HG03066 (cell line): ENCODE measurements around the gene TMEM131.
"Not testable (repeated sequence)": the region's sequence is repeated elsewhere in the genome, so short reads cannot be mapped to it uniquely, and the experiment has no call there.

Experiments
- ATAC-seq: cut with Tn5 transposase; IDR thresholded peaks from one replicate; pipeline ENCODE4 v1.9.1; 2021; ENCODE audit warnings: low read depth; ENCODE audit not compliant: unreplicated experiment

The TMEM131 gene

GRCh38 chr2:97821862-97822261 is 173.9 kb downstream of the TMEM131 start:
- ATAC-seq: not testable (repeated sequence)

DNA sequence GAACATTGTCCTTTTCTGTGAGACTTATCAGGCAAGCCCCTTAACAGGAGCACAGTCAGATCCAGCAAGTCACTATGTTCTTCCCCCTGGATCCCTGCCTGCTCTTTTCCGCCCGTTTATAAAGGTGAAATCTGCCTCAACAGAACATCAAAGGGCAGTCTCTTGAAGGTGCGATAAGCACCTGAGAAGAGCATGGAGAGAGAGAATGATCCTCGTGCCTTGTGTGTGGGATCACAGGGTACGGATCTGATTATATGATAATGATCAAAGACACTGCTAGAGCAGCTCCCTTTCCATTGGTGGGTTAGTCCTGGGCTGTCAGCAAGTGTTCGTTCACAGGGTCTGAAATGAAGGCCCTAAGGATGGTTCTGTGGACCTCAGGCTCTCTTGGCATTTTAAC is 176.0 kb downstream of the TMEM131 start:
- no peak for ATAC-seq

DNA sequence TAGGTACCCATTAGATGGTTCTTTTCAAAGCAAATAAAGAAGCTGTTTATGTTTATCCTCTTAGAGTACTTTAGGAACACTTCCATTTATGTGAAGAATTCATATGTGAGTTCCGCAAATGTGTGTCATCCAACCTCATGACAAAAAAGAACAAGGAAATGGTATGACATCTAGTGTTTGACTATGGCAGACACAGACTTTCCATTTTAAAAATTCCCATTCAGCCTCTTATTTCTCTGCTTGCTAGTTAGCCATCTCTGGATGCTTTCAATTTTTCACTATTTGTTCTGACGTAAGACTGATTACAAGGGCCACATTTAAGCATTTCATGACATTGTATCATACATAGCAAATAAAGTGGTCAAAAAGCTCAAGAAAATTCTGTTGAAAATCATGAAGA is 179.3 kb downstream of the TMEM131 start:
- no peak for ATAC-seq

DNA sequence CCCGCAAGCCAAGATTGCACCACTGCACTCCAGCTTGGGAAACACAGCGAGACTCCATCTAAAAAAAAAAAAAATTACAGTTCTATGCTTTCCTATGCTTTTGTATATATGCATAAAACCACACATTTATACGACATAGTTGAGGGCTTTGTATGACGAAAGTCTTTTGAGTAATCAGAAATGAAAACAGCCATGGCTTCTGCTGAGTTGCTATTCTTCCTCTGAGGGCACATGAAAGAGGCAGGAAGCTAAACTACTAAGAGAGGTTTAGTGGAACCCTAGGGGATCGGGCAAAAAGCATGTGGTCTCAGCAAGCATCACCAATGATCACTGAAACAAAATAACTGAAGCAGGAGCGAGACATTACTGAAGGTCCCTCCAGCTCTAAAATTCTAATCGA is 182.8 kb downstream of the TMEM131 start:
- no peak for ATAC-seq

DNA sequence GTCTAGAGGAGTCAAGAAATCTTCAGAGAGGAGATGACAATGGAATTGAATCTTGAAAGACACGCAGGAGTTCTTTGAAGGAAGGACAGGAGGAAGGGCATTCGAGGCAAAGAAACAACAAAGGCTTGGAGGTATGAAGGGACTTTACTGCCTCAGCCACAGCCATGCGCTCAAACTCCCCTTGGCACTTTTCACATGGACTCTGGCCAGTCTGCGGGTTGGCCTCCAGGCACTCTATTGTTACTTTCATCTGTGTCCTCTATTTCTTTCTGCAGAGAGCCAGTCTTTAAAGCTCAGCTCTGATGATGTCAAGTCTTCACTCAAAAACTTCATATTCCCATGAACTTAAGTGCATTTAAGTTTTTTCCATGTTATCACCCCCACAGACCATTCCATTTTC is 186.9 kb downstream of the TMEM131 start:
- no peak for ATAC-seq

DNA sequence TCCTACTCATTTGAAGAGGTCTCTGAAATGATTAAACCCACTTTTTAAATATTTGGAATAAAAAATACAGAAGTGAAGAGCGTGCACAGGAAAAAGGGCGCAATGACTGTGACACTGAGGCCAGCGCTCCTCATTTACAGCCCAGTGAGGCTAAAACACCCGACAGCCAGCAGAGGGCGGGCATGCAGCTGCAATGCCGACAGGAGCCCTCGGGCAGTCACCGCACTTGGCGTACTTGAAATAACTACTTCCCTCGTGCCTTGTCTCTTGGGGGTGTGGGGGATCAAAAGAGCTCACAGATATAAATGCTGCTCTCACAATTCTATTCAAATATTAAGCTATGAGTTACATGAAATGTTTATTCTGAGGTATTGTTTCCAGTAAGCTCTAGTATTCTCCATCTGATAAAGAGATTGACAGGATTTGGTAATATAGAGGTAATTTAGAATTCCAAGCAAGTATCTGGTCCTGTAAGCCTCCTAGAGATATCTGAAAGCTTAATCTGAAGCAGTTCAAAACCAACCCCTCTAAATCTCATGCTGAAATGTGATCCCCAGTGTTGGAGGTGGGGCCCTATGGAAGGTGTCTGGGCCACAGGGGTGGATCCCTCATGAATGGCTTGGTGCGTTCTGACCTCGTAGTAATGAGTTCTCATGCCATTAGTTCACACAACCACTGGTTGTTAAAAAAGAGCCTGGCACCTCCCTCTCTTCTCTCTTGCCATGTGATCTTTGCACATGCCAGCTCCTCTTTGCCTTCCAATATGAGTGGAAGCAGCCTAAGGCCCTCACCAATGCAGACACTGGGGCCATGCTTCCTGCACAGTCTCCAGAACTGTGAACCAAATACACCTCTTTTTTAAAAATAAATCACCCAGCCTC is 188.8 kb downstream of the TMEM131 start:
- ATAC-seq: peak; percentile 72

DNA sequence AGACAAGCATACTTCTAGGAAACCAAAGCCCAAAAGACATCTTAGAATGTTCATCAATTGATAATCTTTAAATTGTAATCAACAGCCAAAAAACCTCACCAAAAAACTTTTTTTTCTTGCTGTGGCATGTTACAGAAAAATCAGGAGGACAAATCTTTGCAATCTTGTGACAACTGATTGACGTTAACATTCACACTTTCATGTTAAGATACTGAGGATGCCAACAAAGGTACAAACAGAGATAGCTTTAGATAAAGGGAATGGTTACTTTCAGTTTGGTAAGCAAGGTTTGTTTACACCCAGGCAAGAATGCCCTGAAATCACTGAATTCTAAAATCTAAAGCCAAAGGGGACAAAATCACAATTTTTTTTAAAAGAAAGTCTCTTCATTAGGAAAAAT is 190.0 kb downstream of the TMEM131 start:
- ATAC-seq: no peak

DNA sequence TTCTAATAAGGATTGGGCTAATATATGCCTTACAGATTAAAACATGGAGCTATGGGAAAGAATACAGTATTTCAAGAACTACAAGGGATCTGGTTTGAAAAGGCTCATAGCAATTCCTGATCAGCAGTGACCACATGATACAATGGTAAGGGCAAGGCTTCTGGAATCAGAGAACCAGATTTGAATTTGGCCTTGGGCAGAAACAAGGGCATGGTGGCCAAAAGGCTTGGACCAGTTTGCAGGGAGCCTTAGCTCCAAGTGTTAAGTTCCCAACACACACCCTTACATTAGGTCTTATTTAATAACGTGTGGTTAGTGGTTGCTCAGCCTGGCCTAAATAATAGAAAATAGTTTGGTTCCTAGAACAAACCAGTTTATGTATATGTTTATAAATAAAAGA is 194.7 kb downstream of the TMEM131 start:
- ATAC-seq: no peak

- no peak for ATAC-seq
Observed at GRCh38 chr2:97798416-97798815, 197.3 kb downstream of the TMEM131 start.

- ATAC-seq: no peak
Observed at GRCh38 chr2:97797355-97797754, 198.4 kb downstream of the TMEM131 start.

GRCh38 chr2:97796465-97797126 is 199.2 kb downstream of the TMEM131 start:
- no peak for ATAC-seq

DNA sequence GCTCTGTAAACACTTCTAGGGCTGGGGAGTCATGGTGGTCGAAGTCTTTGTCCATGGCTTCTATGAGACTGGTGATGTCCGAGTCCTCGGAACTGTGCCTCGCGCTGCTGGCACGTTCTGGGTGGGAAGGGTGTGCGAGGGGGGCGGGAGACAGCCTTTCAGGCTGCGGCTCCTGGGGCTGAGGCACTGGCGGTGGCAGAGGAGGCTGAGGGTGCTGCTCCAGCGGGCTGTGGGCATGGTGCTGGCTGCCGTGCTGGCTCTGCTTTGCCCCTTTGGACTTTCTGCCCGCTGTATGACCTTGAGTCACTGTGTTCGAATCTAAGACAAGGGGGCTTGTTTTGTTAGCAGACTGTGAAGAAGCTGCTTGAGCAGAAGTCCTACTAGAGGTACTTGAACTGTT is 203.3 kb downstream of the TMEM131 start:
- ATAC-seq: no peak

DNA sequence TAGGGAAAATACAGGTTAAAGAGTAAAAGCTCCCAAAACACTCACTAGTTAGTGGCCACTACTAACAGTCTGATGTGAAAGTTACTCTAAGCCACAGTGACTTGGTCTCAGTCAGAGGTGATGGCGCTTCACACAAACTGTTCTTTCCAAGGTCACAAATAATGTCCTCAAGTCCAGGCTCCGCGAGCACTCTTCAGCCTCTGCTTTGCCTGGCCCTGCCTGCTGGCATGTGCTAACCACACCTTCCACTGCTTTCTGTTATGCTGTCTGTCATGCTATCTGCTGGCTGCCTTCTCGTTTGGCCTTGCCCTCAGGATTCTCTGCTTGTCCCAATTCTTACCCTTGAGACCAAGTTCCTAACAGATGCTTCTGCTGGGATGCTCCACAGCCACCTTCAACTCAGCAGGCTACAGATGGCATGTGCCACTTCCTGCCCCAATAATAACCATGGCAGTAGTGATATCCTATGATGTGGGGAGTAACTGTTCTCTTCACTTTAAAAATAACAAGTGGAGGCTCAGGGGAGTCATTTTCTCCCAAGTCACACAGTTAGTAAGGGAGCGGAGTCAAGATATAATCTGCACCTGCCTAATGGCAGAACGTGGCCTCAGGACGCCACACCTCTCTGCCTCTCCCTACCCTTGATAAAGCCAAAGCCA is 206.6 kb downstream of the TMEM131 start:
- ATAC-seq: no peak

DNA sequence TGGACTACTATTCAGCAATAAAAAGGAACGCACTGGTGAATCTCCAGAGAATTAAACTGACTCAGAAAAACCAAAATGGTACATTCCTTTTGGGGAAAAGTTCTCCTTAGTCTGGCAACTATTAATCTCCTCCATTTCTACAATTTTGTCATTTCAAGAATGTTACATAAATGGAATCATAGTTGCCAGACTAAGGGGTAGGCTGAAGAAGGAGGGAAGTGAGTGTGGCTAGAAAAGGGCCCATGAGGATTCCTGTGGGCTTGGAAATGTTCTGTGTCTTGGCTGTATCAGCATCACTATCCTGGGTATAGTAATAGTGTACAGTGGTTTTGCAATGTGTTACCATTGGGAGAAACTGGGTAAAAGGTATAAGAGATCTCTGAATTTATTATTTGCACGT is 209.9 kb downstream of the TMEM131 start:
- ATAC-seq: no peak

- no peak for ATAC-seq
Observed at GRCh38 chr2:97784953-97785352, 210.8 kb downstream of the TMEM131 start.

GRCh38 chr2:97781981-97782380 is 213.8 kb downstream of the TMEM131 start:
- no peak for ATAC-seq

- no peak for ATAC-seq
Observed at GRCh38 chr2:97779141-97779540, 216.6 kb downstream of the TMEM131 start.

DNA sequence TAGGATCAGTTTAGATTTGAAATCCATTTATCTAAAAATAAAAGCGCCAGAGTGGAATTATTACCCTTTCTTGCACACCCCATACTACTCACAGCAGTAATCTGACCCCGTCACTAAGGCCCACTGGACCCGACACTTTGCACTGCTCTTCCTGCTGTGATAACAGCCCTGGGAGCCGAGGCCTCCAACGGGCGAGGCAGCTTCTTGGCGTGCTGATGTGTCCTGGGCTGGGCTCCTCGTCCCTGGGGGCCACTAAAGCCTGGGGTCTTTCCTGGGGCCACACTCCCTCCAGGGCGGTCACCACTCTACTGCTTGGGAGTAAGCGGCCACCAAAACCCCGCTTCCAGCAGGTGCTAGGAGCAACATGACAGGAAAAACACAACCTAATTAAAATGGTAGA is 220.7 kb downstream of the TMEM131 start:
- no peak for ATAC-seq

DNA sequence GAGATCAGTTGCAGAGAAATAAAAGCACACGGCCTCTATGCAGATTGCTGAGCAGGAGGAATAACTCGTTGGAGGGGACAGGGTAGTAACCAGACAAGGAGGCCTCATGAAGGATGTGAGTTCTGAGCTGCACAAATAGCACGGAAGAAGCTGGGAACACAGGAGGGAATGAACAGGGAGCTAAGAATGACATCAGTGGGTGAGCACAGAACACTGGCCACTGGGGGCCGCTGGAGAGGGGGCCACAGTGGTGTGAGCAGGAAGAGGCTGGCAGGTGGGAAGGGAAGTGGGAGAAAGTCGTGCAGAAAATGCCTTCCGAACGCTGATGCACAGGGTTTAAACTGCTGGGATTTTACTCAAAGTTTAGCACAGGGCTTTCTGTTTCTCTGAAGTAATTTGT is 221.3 kb downstream of the TMEM131 start:
- ATAC-seq: no peak

GRCh38 chr2:97770445-97770844 is 225.3 kb downstream of the TMEM131 start:
- ATAC-seq: no peak

DNA sequence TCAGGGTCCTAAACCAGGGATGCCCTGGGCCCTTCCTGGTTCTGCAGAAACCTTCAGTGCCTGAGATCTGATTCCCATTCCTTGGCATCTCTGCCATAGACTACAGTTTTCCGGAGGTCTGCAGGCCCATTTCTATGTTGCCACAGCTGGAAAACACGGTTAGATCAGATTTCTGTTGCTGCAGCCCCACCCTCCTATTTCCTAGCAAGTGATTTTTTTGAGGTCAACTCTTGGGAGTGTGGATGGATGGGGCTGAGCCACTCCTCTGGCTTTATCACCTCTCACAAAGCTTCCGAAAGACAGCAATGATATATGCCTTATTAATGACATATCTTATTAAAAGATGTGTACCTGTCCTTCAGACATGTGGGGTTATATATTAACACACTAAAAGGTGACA is 226.0 kb downstream of the TMEM131 start:
- no peak for ATAC-seq

DNA sequence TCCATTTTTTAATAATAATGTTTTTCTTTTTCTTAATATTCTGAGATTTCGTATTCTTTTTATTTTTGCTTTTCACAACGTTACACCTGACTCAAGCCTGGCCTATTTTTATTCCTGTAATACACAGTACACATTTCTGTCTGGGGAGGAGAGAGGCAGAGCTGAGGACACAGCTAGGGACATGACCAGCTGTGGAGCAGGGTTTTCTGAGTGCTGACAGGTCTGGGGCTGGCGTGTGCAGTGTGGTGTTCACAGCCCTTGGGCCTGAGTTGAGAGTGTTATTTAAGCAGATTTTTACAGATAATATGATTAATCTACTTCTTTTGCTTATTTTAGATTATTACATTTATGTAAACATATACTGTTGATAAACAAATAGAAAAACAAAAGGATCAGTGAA is 226.4 kb downstream of the TMEM131 start:
- ATAC-seq: no peak
